Measurements from ENCODE around the gene CCDC13. TPM values are rescaled to one million over a fixed set of nuclear protein-coding genes. Genes with fewer than 3 reads are reported as not detected.

Gene CCDC13
- total RNA-seq, 4 donors from 2014 or later: 1.4 to 6.8 (median 4.2) TPM; not detected in 1

- no peaks in the 10 kb centered on the region for H3K9me3 ChIP-seq
- TF ChIP-seq CTCF (IDR thresholded peaks at IDR 0.05) (no peak), POLR2A (IDR thresholded peaks at IDR 0.05) (no peak)
- peak in 1 of 3 donors; percentile 31 for DNase-seq
- H3K27me3 ChIP-seq: no peaks in the 10 kb centered on the region
- no peak overlapping the region for H3K27ac ChIP-seq
- no peak overlapping the region for H3K4me3 ChIP-seq
- H3K36me3 ChIP-seq: no peaks in the 10 kb centered on the region
- H3K4me1 ChIP-seq: no peaks in the 10 kb centered on the region
Observed at GRCh38 chr3:42732196-42732828, 40.7 kb downstream of the CCDC13 start.

DNA sequence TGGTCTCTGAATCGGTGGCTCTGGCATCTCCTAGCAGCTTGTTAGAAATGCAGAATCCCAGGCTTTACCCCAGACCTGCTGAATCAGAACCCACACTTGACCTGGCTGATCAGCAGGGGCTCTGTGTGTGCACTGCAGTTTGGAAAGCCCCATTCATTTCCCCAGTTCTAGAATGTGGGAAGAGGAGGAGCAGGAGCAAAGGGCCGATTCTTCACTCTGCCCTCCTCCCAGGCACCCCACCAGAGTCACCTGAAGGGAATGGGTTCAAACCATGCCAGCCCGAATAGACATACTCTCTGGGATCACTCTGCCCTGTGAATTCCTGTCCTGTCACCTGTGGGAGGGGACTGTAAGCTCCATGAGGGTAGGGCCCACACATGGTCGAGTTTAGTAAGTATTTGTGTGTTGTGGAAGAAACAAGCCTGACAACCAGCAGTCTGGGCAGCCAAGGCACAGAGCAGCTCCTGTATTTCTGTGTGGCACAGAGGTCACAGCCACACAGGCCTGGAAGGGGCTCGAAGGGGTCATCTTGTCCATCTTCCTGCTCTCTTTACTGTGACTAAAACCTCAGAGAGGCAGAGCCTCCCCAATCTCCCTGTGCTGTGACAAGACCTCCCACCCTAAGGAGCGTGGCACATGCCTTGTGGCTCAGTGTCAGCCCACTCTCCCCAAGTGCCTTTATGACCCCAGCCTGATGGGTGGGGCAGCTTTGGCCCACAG is 41.4 kb downstream of the CCDC13 start:
- Histone ChIP-seq H3K36me3 (no peaks in the 10 kb centered on the region), H3K9me3 (no peaks in the 10 kb centered on the region), H3K4me3 (no peak overlapping the region), H3K4me1 (no peaks in the 10 kb centered on the region), H3K27me3 (no peaks in the 10 kb centered on the region), H3K27ac (no peak overlapping the region)
- TF ChIP-seq POLR2A (IDR thresholded peaks at IDR 0.05) (no peak), CTCF (IDR thresholded peaks at IDR 0.05) (no peak)
- peak in 1 of 3 donors; percentile 10 for DNase-seq

- Histone ChIP-seq H3K27ac (no peak overlapping the region), H3K9me3 (no peaks in the 10 kb centered on the region), H3K36me3 (no peaks in the 10 kb centered on the region), H3K4me1 (no peaks in the 10 kb centered on the region), H3K4me3 (no peak overlapping the region), H3K27me3 (no peaks in the 10 kb centered on the region)
- TF ChIP-seq CTCF (IDR thresholded peaks at IDR 0.05): no peak
- TF ChIP-seq POLR2A (IDR thresholded peaks at IDR 0.05): no peak
- DNase-seq: peak in 1 of 3 donors; percentile 27
Observed at GRCh38 chr3:42730706-42731420, 42.2 kb downstream of the CCDC13 start.

GRCh38 chr3:42730294-42730693 is 42.8 kb downstream of the CCDC13 start:
- Histone ChIP-seq H3K9me3 (no peaks in the 10 kb centered on the region), H3K4me3 (no peak overlapping the region), H3K27ac (no peak overlapping the region), H3K27me3 (no peaks in the 10 kb centered on the region), H3K4me1 (no peaks in the 10 kb centered on the region), H3K36me3 (no peaks in the 10 kb centered on the region)
- TF ChIP-seq POLR2A (IDR thresholded peaks at IDR 0.05) (no peak), CTCF (IDR thresholded peaks at IDR 0.05) (no peak)
- DNase-seq: peak in 1 of 3 donors; percentile 36

GRCh38 chr3:42729404-42730145 is 43.5 kb downstream of the CCDC13 start:
- H3K36me3 ChIP-seq: no peaks in the 10 kb centered on the region
- no peaks in the 10 kb centered on the region for H3K9me3 ChIP-seq
- H3K4me1 ChIP-seq: no peaks in the 10 kb centered on the region
- TF ChIP-seq CTCF (IDR thresholded peaks at IDR 0.05): no peak
- no peak for TF ChIP-seq POLR2A (IDR thresholded peaks at IDR 0.05)
- no peaks in the 10 kb centered on the region for H3K27me3 ChIP-seq
- no peak overlapping the region for H3K4me3 ChIP-seq
- no peak overlapping the region for H3K27ac ChIP-seq
- peak in 1 of 3 donors; percentile 36 for DNase-seq
